HG02840 (cell line): ENCODE measurements around the gene MUC15.

Experiments
- ATAC-seq: cut with Tn5 transposase; IDR thresholded peaks from one replicate; pipeline ENCODE4 v1.9.1; 2021; ENCODE audit warnings: mild to moderate bottlenecking, moderate library complexity, moderate number of reproducible peaks; ENCODE audit not compliant: unreplicated experiment, low FRiP score

MUC15 gene

GRCh38 chr11:26578998-26579661 is 7.1 kb upstream of the MUC15 start:
- no peak for ATAC-seq

GRCh38 chr11:26575946-26576345 is 3.9 kb upstream of the MUC15 start:
- ATAC-seq = no peak

GRCh38 chr11:26573896-26574295 is 1.8 kb upstream of the MUC15 start:
- ATAC-seq = no peak

GRCh38 chr11:26572770-26573402 is 823 bp upstream of the MUC15 start:
- no peak for ATAC-seq

- ATAC-seq = no peak
Measured at GRCh38 chr11:26569646-26570045, 2.4 kb downstream of the MUC15 start.

GRCh38 chr11:26558190-26558589 is 13.9 kb downstream of the MUC15 start:
- ATAC-seq = no peak

GRCh38 chr11:26557666-26558065 is 14.4 kb downstream of the MUC15 start:
- no peak for ATAC-seq

- no peak for ATAC-seq
Measured at GRCh38 chr11:26556582-26556981, 15.5 kb downstream of the MUC15 start.

GRCh38 chr11:26554455-26554854 is 17.6 kb downstream of the MUC15 start:
- ATAC-seq = no peak

- ATAC-seq = no peak
Measured at GRCh38 chr11:26553182-26553581, 18.9 kb downstream of the MUC15 start.

GRCh38 chr11:26551186-26551801 is 20.8 kb downstream of the MUC15 start:
- ATAC-seq = no peak

GRCh38 chr11:26550022-26550421 is 22.0 kb downstream of the MUC15 start:
- no peak for ATAC-seq

GRCh38 chr11:26549176-26549575 is 22.9 kb downstream of the MUC15 start:
- ATAC-seq = no peak

GRCh38 chr11:26541870-26542269 is 30.2 kb downstream of the MUC15 start:
- ATAC-seq = no peak

- no peak for ATAC-seq
Measured at GRCh38 chr11:26539517-26539916, 32.5 kb downstream of the MUC15 start.

GRCh38 chr11:26537341-26537740 is 34.7 kb downstream of the MUC15 start:
- no peak for ATAC-seq

GRCh38 chr11:26527685-26528084 is 44.4 kb downstream of the MUC15 start:
- no peak for ATAC-seq

- no peak for ATAC-seq
Measured at GRCh38 chr11:26522912-26523610, 49.0 kb downstream of the MUC15 start.

GRCh38 chr11:26519469-26519868 is 52.6 kb downstream of the MUC15 start:
- ATAC-seq = no peak

GRCh38 chr11:26512196-26512595 is 59.9 kb downstream of the MUC15 start:
- no peak for ATAC-seq

- ATAC-seq = no peak
Measured at GRCh38 chr11:26510756-26511155, 61.3 kb downstream of the MUC15 start.
